Measurements from ENCODE around the gene COMT. TPM values are rescaled to one million over a fixed set of nuclear protein-coding genes. Genes with fewer than 3 reads are reported as not detected.
A peak's percentile ranks its signal among the peaks of the same experiment; 100 is the strongest.

The COMT gene
- total and polyA plus RNA-seq, 9 of the 15 experiments (the other 6 are each of a cell fraction or from before 2014, with no cell fraction given): 12.5 to 351 (median 155) TPM

- in situ Hi-C loops (cut with MboI): no loop called here
- Histone ChIP-seq H3K4me1 (replicated peaks in 1 of 2; ENCODE audit: control insufficient read depth in 2 of 2, insufficient read depth in 2 of 2, low read length in 2 of 2) (peaks cover 39 to 92% of the 10 kb centered on the region in 2 experiments), H3K79me2 (ENCODE audit: control insufficient read depth, insufficient read depth, low read length) (no peaks in the 10 kb centered on the region), H3K27me3 (ENCODE audit: control insufficient read depth in 2 of 2, insufficient read depth in 2 of 2, low read length in 2 of 2) (no peaks in the 10 kb centered on the region), H3K9me3 (replicated peaks; ENCODE audit: control insufficient read depth, insufficient read depth, low read depth, low read length) (no peaks in the 10 kb centered on the region), H2AFZ (ENCODE audit: low read depth, low read length) (peak overlapping the region; percentile 78), H3K9ac (ENCODE audit: insufficient read depth in 1 of 2, low read depth in 2 of 2, low read length in 2 of 2) (peak overlapping the region; percentile 17 to 92; a peak in 3 of 4 replicates), H3K27ac (ENCODE audit: extremely low read depth, low read depth, low read length) (peak overlapping the region; percentile 42; the same call in 2 of the 3 replicates), H3K9me1 (ENCODE audit: control insufficient read depth, insufficient read depth, low read length) (peaks cover 20% of the 10 kb centered on the region), H3K4me3 (peak overlapping the region; percentile 7; the same call in 1 of the 2 replicates), H4K20me1 (replicated peaks; ENCODE audit: control insufficient read depth, insufficient read depth, low read length) (peaks cover 74% of the 10 kb centered on the region), H3K36me3 (ENCODE audit: control insufficient read depth, insufficient read depth, low read length) (no peaks in the 10 kb centered on the region), H3K4me2 (ENCODE audit: insufficient read depth, low read length) (peak overlapping the region; percentile 72)
- DNase-seq (ENCODE audit: extremely low read depth in 1 of 4, low spot score in 3 of 4) (peak in 2 of 4 experiments; percentile 59 to 72), FAIRE-seq (peak; percentile 55), ATAC-seq (peak; percentile 0; the same call in 2 of the 3 replicates)
- ChIA-PET POLR2A (interaction anchor here (0.5 to 5.7 kb wide), 13 partner anchors 10 to 173 kb away, joined by 3 to 56 read pairs (median 4); partner anchors contain the start of gene TRMT2A), CTCF (ENCODE audit: low intra/inter-chr PET ratio) (no interaction called here)
- 44% methylated on average over 23 of the region's 24 CpGs for WGBS (ENCODE audit: insufficient coverage, low coverage, missing lambda C conversion rate)
- intact Hi-C loops (cut with micrococcal nuclease): loop anchor here (5.0 kb wide), 1 partner anchor 35 kb away; the partner anchor contains the start of gene TANGO2
- no TSS peak for BruUV-seq (replicated peaks)
- TF ChIP-seq ZNF449 (CRISPR knock-in tag; IDR thresholded peaks at IDR 0.05) (no peak), ZNF561 (CRISPR knock-in tag; conservative IDR thresholded peaks at IDR 0.05) (no peak), E2F6 (IDR thresholded peaks at IDR 0.05; ENCODE audit: borderline replicate concordance in 1 of 2, extremely low read depth in 1 of 2, insufficient read depth in 1 of 2, insufficient read length in 1 of 2, low read depth in 1 of 2, low read length in 1 of 2, poor library complexity in 1 of 2, severe bottlenecking in 1 of 2) (peak; percentile 20 to 65), RBBP5 (IDR thresholded peaks at IDR 0.05; ENCODE audit: borderline replicate concordance, insufficient read depth, low read length, poor library complexity, severe bottlenecking) (peak; percentile 30), NR4A1 (CRISPR knock-in tag; IDR thresholded peaks at IDR 0.05) (no peak), NR4A1 (tag; IDR thresholded peaks at IDR 0.05) (peak; percentile 73), KLF10 (CRISPR knock-in tag; IDR thresholded peaks at IDR 0.05) (peak; percentile 79; the same call in 1 of the 2 replicates), ZNF274 (IDR thresholded peaks at IDR 0.05; ENCODE audit: borderline replicate concordance, low read depth, low read length) (no peak), GABPA (tag; conservative IDR thresholded peaks at IDR 0.05; ENCODE audit: low read depth) (no peak), BRF2 (IDR thresholded peaks at IDR 0.05; ENCODE audit: borderline replicate concordance, insufficient read depth, insufficient read length) (no peak), RB1 (IDR thresholded peaks at IDR 0.05; ENCODE audit: low read depth) (peak; percentile 6; the same call in 1 of the 2 replicates), RBM17 (IDR thresholded peaks at IDR 0.05; ENCODE audit: borderline replicate concordance, low read depth, low read length) (no peak), NFE2 (IDR thresholded peaks at IDR 0.05; ENCODE audit: low read depth) (0 out of 2 replicates have a peak, but pooled peaks have one; percentile 3)
- TF ChIP-seq, protein P1, sequence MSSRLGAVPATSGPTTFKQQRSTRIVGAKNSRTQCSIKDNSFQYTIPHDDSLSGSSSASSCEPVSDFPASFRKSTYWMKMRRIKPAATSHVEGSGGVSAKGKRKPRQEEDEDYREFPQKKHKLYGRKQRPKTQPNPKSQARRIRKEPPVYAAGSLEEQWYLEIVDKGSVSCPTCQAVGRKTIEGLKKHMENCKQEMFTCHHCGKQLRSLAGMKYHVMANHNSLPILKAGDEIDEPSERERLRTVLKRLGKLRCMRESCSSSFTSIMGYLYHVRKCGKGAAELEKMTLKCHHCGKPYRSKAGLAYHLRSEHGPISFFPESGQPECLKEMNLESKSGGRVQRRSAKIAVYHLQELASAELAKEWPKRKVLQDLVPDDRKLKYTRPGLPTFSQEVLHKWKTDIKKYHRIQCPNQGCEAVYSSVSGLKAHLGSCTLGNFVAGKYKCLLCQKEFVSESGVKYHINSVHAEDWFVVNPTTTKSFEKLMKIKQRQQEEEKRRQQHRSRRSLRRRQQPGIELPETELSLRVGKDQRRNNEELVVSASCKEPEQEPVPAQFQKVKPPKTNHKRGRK (tag; IDR thresholded peaks at IDR 0.05): no peak
These were observed 46.1 kb downstream of the COMT start for GRCh38 chr22:19987394-19988306.
